H1 (cell line): Measurements from ENCODE around the gene WSCD2. TPM values are rescaled to one million over a fixed set of nuclear protein-coding genes. Genes with fewer than 3 reads are reported as not detected.

Experiments
- CTCF ChIA-PET: fragments of 300-600 bp; sonication (Branson Sonifier 250); formaldehyde crosslinking; loops from one replicate; lab custom pipeline; 2021; ENCODE audit not compliant: partially characterized antibody; lab: Charles Lee
- POLR2A ChIA-PET: fragments of 300-600 bp; sonication (Branson Sonifier 250); formaldehyde crosslinking; loops from one replicate; lab custom pipeline; 2021; ENCODE audit warnings: inconsistent platforms; ENCODE audit not compliant: partially characterized antibody; lab: Charles Lee
- DNase-seq, 2 experiments: peaks; one replicate each; pipeline versions ENCODE4 v3.0.0 to v3.0.0-alpha.2; 2010 to 2022; ENCODE audit warnings: low spot score in 2 of 2, low read depth in 1 of 2, mixed read lengths in 1 of 2
- FAIRE-seq: peaks from 2 replicates; lab custom pipeline; 2011; peaks lifted over from hg19 to GRCh38; lab: Jason Lieb, UNC
- H2AFZ ChIP-seq: 2 replicates; pipeline ENCODE4 v1.8.1; 2012; ENCODE audit warnings: low read length, inconsistent platforms
- H2AK5ac ChIP-seq: 2 replicates; pipeline ENCODE4 v1.6.1; 2013; ENCODE audit warnings: low read depth, low read length
- H2BK120ac ChIP-seq: replicated peaks from 2 replicates; pipeline ENCODE3; 2013; ENCODE audit warnings: low read depth, low read length, inconsistent platforms
- H2BK12ac ChIP-seq: 2 replicates; pipeline ENCODE4 v1.6.1; 2013; ENCODE audit warnings: low read depth, low read length
- H2BK15ac ChIP-seq: 2 replicates; pipeline ENCODE4 v1.6.1; 2013; ENCODE audit warnings: low read length
- H2BK20ac ChIP-seq: 2 replicates; pipeline ENCODE4 v1.6.1; 2013; ENCODE audit warnings: low read length
- H2BK5ac ChIP-seq: 2 replicates; pipeline ENCODE4 v1.6.1; 2013; ENCODE audit warnings: low read depth, low read length
- H3K14ac ChIP-seq: 2 replicates; pipeline ENCODE4 v1.6.1; 2013; ENCODE audit warnings: inconsistent platforms; ENCODE audit not compliant: insufficient read length
- H3K18ac ChIP-seq: 2 replicates; pipeline ENCODE4 v1.6.1; 2013; ENCODE audit warnings: low read length; ENCODE audit errors: extremely low read depth
- H3K23ac ChIP-seq: 2 replicates; pipeline ENCODE4 v1.6.1; 2013; ENCODE audit warnings: inconsistent platforms; ENCODE audit not compliant: insufficient read length
- H3K23me2 ChIP-seq: 2 replicates; pipeline ENCODE4 v1.6.1; 2013; ENCODE audit warnings: low read depth, low read length
- H3K27ac ChIP-seq: 2 replicates; pipeline ENCODE4 v1.6.1; 2011; ENCODE audit warnings: low read depth, low read length, inconsistent platforms
- H3K27me3 ChIP-seq, 4 experiments: replicated peaks in 1 of 4; 1 replicate in 1 of 4; 2 replicates in 3 of 4; pipeline versions ENCODE4 v1.6.1 to v1.8.1; 2011 to 2013; ENCODE audit warnings: low read length in 3 of 4, mild to moderate bottlenecking in 3 of 4, inconsistent platforms in 2 of 4, mixed read lengths in 2 of 4, moderate library complexity in 1 of 4; ENCODE audit not compliant: control insufficient read depth in 3 of 4, insufficient read depth in 3 of 4; ENCODE audit errors: extremely low read depth in 1 of 4
- H3K36me3 ChIP-seq, 4 experiments: 2 replicates each; pipeline versions ENCODE4 v1.6.1 to v1.8.1; 2011 to 2013; ENCODE audit warnings: mild to moderate bottlenecking in 4 of 4, low read length in 3 of 4, moderate library complexity in 2 of 4, control low read depth in 1 of 4, inconsistent platforms in 1 of 4; ENCODE audit not compliant: insufficient read depth in 4 of 4, control insufficient read depth in 2 of 4
- H3K4ac ChIP-seq: replicated peaks from 2 replicates; pipeline ENCODE3; 2013; ENCODE audit warnings: low read length, low read depth, mixed read lengths, inconsistent platforms; ENCODE audit not compliant: insufficient read length
- H3K4me1 ChIP-seq, 4 experiments: replicated peaks in 1 of 4; 1 replicate in 1 of 4; 2 replicates in 3 of 4; pipeline versions ENCODE4 v1.6.1 to v1.8.1; 2011 to 2013; ENCODE audit warnings: low read length in 3 of 4, inconsistent platforms in 2 of 4, mixed read lengths in 1 of 4; ENCODE audit not compliant: insufficient read depth in 4 of 4, control insufficient read depth in 3 of 4
- H3K4me2 ChIP-seq, 2 experiments: 2 replicates each; pipeline versions ENCODE4 v1.6.1 to v1.8.1; 2011 to 2013; ENCODE audit warnings: low read depth in 2 of 2, low read length in 2 of 2, control low read depth in 1 of 2, inconsistent platforms in 1 of 2, mild to moderate bottlenecking in 1 of 2; ENCODE audit not compliant: insufficient read depth in 1 of 2
- H3K4me3 ChIP-seq, 4 experiments: fragments of 200-600, 300-600 bp in 1 of 4; sonication (generic), shearing (Covaris generic), sonication (Bioruptor Twin) in 1 of 4; 2 replicates each; pipeline versions ENCODE4 v1.5.1 to v1.8.1; 2011 to 2016; ENCODE audit warnings: low read length in 4 of 4, low read depth in 3 of 4, control low read depth in 2 of 4, inconsistent platforms in 2 of 4, mild to moderate bottlenecking in 2 of 4, mixed read lengths in 1 of 4, moderate library complexity in 1 of 4; ENCODE audit not compliant: insufficient read depth in 2 of 4; ENCODE audit errors: extremely low read depth in 1 of 4
- H3K56ac ChIP-seq: replicated peaks from 2 replicates; pipeline ENCODE3; 2013; ENCODE audit warnings: low read depth, mild to moderate bottlenecking, mixed read lengths, low read length, inconsistent platforms; ENCODE audit not compliant: insufficient read length
- H3K79me1 ChIP-seq: 2 replicates; pipeline ENCODE4 v1.6.1; 2013; ENCODE audit warnings: low read depth, low read length, control low read depth
- H3K79me2 ChIP-seq, 2 experiments: 2 replicates each; pipeline versions ENCODE4 v1.6.1 to v1.8.1; 2012 to 2013; ENCODE audit warnings: low read length in 2 of 2, mild to moderate bottlenecking in 2 of 2, inconsistent platforms in 1 of 2; ENCODE audit not compliant: insufficient read depth in 2 of 2, control insufficient read depth in 1 of 2
- H3K9ac ChIP-seq, 4 experiments: replicated peaks in 1 of 4; 1 replicate in 1 of 4; 2 replicates in 3 of 4; pipeline versions ENCODE4 v1.6.1 to v1.8.1; 2011 to 2013; ENCODE audit warnings: low read depth in 3 of 4, low read length in 3 of 4, control low read depth in 2 of 4, mild to moderate bottlenecking in 2 of 4, moderate library complexity in 2 of 4, inconsistent platforms in 1 of 4; ENCODE audit errors: extremely low read depth in 1 of 4
- H3K9me3 ChIP-seq, 2 experiments: 2 replicates each; pipeline versions ENCODE4 v1.6.1 to v1.8.1; 2012 to 2013; ENCODE audit warnings: mild to moderate bottlenecking in 2 of 2, moderate library complexity in 2 of 2, control low read depth in 1 of 2, inconsistent platforms in 1 of 2, low read depth in 1 of 2, low read length in 1 of 2, mixed read lengths in 1 of 2; ENCODE audit not compliant: insufficient read depth in 2 of 2
- H4K20me1 ChIP-seq, 2 experiments: replicated peaks in 1 of 2; 2 replicates each; pipeline versions ENCODE3 to v1.8.1; 2011 to 2013; ENCODE audit warnings: inconsistent platforms in 2 of 2, low read length in 2 of 2, mild to moderate bottlenecking in 1 of 2; ENCODE audit not compliant: insufficient read depth in 2 of 2, control insufficient read depth in 1 of 2
- H4K5ac ChIP-seq: 2 replicates; pipeline ENCODE4 v1.6.1; 2013; ENCODE audit warnings: low read length, low read depth, mixed read lengths, inconsistent platforms; ENCODE audit not compliant: insufficient read length
- H4K8ac ChIP-seq: 2 replicates; pipeline ENCODE4 v1.8.0; 2013; ENCODE audit warnings: mild to moderate bottlenecking, moderate library complexity, low read length, inconsistent platforms; ENCODE audit not compliant: insufficient read depth; ENCODE audit errors: extremely low read depth
- H4K91ac ChIP-seq: replicated peaks from 2 replicates; pipeline ENCODE3; 2013; ENCODE audit warnings: low read length, mixed read lengths, inconsistent platforms; ENCODE audit not compliant: insufficient read length
- CHD2 ChIP-seq: IDR thresholded peaks from 2 replicates; pipeline ENCODE4 v1.6.1; 2012; ENCODE audit warnings: low read length, improper control_type of control experiment
- GABPA ChIP-seq: IDR thresholded peaks from 2 replicates; pipeline ENCODE4 v1.6.1; 2011; ENCODE audit warnings: mild to moderate bottlenecking, low read length, moderate library complexity, borderline replicate concordance; ENCODE audit not compliant: insufficient read depth
- HDAC6 ChIP-seq: IDR thresholded peaks from one replicate; pipeline ENCODE4 v1.7.1; 2012; ENCODE audit warnings: low read depth, mild to moderate bottlenecking, inconsistent platforms, low read length, moderate library complexity
- JUND ChIP-seq: IDR thresholded peaks from 2 replicates; pipeline ENCODE4 v1.6.1; 2011; ENCODE audit warnings: mild to moderate bottlenecking, improper control_type of control experiment, low read length
- SIX5 ChIP-seq: IDR thresholded peaks from 2 replicates; pipeline ENCODE4 v1.6.1; 2011; ENCODE audit warnings: mild to moderate bottlenecking, low read depth, low read length
- SP1 ChIP-seq: IDR thresholded peaks from 2 replicates; pipeline ENCODE4 v1.6.1; 2011; ENCODE audit warnings: low read depth, low read length
- SP4 ChIP-seq: IDR thresholded peaks from 2 replicates; pipeline ENCODE4 v1.6.1; 2012; ENCODE audit warnings: low read length, inconsistent platforms
- TAF1 ChIP-seq: IDR thresholded peaks from 2 replicates; pipeline ENCODE4 v1.6.1; 2011; ENCODE audit warnings: mild to moderate bottlenecking, low read depth, low read length
- TAF7 ChIP-seq: optimal IDR thresholded peaks from 2 replicates; pipeline ENCODE3; 2011; ENCODE audit warnings: low read depth, mild to moderate bottlenecking, inconsistent platforms, low read length, moderate library complexity, borderline replicate concordance
- WGBS, 2 experiments: shearing (Covaris generic) in 1 of 2; methylation state at CpG; one replicate each; pipeline versions ENCODE4 v1.1.6 to v1.1.7; 2013 to 2015; ENCODE audit warnings: low lambda C conversion rate in 2 of 2, mixed read lengths in 2 of 2, inconsistent platforms in 1 of 2, low coverage in 1 of 2, missing lambda C conversion rate in 1 of 2; ENCODE audit not compliant: insufficient replicate concordance in 2 of 2, insufficient coverage in 1 of 2, insufficient read length in 1 of 2; ENCODE audit errors: extremely low coverage in 1 of 2, missing lambda C conversion rate in 1 of 2; 5-methylcytosine and 5-hydroxymethylcytosine counted together
- polyA plus RNA-seq, 7 experiments: library from polyadenylated mRNA; depleted of rRNA in 3 of 7; stranded (reverse) in 5 of 7; unstranded in 2 of 7; fragments of >200 nt in 5 of 7; fragments of 200-250 nt in 2 of 7; gene quantifications; 1 replicate in 5 of 7; 2 replicates in 1 of 7; 4 replicates in 1 of 7; pipeline versions ENCODE4 v1.2.1 to v1.2.3, GENCODE V29; 2011 to 2013; ENCODE audit warnings: missing spikeins in 2 of 7, mixed read lengths in 2 of 7
- total RNA-seq: library from RNA; stranded (reverse); fragmentation: NEBNext Ultra II Directional; extraction: Animal tissue kit (Norgen Biotek cat#: 25700); gene quantifications from 2 replicates; pipeline ENCODE4 v1.2.1, GENCODE V29; 2021
- TF ChIP-seq, protein P1 (sequence below): IDR thresholded peaks from 2 replicates; pipeline ENCODE4 v1.6.1; 2012; ENCODE audit warnings: low read length, inconsistent platforms
- TF ChIP-seq, protein P2 (sequence below), 3 experiments: IDR thresholded peaks; 1 replicate in 2 of 3; 2 replicates in 1 of 3; pipeline versions ENCODE4 v1.5.1 to v1.6.1; 2011; ENCODE audit warnings: low read length in 3 of 3, mild to moderate bottlenecking in 3 of 3, inconsistent platforms in 2 of 3, low read depth in 1 of 3, moderate library complexity in 1 of 3; ENCODE audit not compliant: insufficient read depth in 1 of 3; ENCODE audit errors: control extremely low read depth in 1 of 3

WSCD2 gene
- total and polyA plus RNA-seq, 2 of the 8 experiments (the other 6 are each of a cell fraction or from before 2014, with no cell fraction given): 1.3 to 2.2 TPM

DNA sequence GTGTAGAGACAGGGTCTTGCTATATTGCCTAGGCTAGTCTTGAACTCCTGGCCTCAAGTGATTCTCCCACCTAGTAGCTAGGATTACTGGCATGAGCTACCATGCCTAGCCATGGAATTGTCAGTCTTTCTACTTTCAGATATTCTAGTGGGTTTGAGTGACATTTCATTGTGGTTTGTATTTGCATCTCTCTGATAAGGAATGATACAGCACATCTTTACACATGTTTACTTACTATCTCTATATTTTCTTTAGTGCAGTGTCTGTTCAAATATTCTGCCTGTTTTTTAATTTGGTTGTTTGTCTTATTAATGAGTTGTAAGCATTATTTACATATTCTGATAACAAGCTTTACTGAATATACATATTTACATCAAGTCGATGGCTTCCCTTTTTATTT lies 136.4 kb downstream of the WSCD2 start:
- Histone ChIP-seq H3K79me2 (no peaks in the 10 kb centered on the region), H3K14ac (no peak overlapping the region), H3K56ac (no peak overlapping the region), H2BK5ac (no peak overlapping the region), H4K91ac (no peak overlapping the region), H3K79me1 (no peaks in the 10 kb centered on the region), H3K23ac (no peak overlapping the region), H3K18ac (no peak overlapping the region), H4K8ac (no peak overlapping the region), H4K20me1 (no peaks in the 10 kb centered on the region), H3K9me3 (peaks cover 0 to 7% of the 10 kb centered on the region in 2 experiments; a peak in 3 of 4 replicates), H3K4me3 (no peak overlapping the region), H3K36me3 (no peaks in the 10 kb centered on the region), H2BK12ac (no peak overlapping the region), H3K23me2 (no peaks in the 10 kb centered on the region; the same call in 1 of the 2 replicates), H2BK120ac (no peak overlapping the region), H3K27ac (no peak overlapping the region), H2AK5ac (no peak overlapping the region), H2BK15ac (no peak overlapping the region), H3K27me3 (no peaks in the 10 kb centered on the region), H4K5ac (no peak overlapping the region), H3K4me2 (no peak overlapping the region), H3K9ac (no peak overlapping the region), H3K4ac (no peak overlapping the region), H3K4me1 (peaks cover 0 to 3% (median 0%) of the 10 kb centered on the region in 4 experiments; a peak in 1 of 7 replicates), H2BK20ac (no peak overlapping the region), H2AFZ (no peak overlapping the region)
- DNase-seq: no peak
- FAIRE-seq: no peak
- POLR2A ChIA-PET: no interaction called here
- CTCF ChIA-PET: interaction anchor here (0.8 to 1.6 kb wide), 3 partner anchors 9 to 202 kb away, joined by 3 to 5 read pairs (median 3); no protein-coding TSS in a partner anchor
- 90% methylated on average over 1 of the region's 1 CpG; no CpG with 5 or more reads in 1 of the 2 experiments for WGBS, 2 experiments
- no peak for TF ChIP-seq CHD2
- TF ChIP-seq, protein P1, sequence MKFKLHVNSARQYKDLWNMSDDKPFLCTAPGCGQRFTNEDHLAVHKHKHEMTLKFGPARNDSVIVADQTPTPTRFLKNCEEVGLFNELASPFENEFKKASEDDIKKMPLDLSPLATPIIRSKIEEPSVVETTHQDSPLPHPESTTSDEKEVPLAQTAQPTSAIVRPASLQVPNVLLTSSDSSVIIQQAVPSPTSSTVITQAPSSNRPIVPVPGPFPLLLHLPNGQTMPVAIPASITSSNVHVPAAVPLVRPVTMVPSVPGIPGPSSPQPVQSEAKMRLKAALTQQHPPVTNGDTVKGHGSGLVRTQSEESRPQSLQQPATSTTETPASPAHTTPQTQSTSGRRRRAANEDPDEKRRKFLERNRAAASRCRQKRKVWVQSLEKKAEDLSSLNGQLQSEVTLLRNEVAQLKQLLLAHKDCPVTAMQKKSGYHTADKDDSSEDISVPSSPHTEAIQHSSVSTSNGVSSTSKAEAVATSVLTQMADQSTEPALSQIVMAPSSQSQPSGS: no peak
- no peak for TF ChIP-seq GABPA
- TF ChIP-seq SIX5: no peak
- TF ChIP-seq TAF7: no peak
- TF ChIP-seq SP4: no peak
- no peak for TF ChIP-seq TAF1
- TF ChIP-seq, protein P2, sequence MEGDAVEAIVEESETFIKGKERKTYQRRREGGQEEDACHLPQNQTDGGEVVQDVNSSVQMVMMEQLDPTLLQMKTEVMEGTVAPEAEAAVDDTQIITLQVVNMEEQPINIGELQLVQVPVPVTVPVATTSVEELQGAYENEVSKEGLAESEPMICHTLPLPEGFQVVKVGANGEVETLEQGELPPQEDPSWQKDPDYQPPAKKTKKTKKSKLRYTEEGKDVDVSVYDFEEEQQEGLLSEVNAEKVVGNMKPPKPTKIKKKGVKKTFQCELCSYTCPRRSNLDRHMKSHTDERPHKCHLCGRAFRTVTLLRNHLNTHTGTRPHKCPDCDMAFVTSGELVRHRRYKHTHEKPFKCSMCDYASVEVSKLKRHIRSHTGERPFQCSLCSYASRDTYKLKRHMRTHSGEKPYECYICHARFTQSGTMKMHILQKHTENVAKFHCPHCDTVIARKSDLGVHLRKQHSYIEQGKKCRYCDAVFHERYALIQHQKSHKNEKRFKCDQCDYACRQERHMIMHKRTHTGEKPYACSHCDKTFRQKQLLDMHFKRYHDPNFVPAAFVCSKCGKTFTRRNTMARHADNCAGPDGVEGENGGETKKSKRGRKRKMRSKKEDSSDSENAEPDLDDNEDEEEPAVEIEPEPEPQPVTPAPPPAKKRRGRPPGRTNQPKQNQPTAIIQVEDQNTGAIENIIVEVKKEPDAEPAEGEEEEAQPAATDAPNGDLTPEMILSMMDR (IDR thresholded peaks at IDR 0.05; ENCODE audit: control extremely low read depth in 1 of 3, insufficient read depth in 1 of 3, low read depth in 1 of 3, low read length in 3 of 3): no peak
- TF ChIP-seq JUND: no peak
- no peak for TF ChIP-seq SP1
- no peak for TF ChIP-seq HDAC6
